Stimulated activated CD8-positive, alpha-beta memory T cell treated with anti-CD3 and anti-CD28 coated beads, Interleukin-7, amount 100 ng/mL, for 1 hour (primary cell): ENCODE measurements around the gene FLT1.

Experiments
- DNase-seq, 2 donors: peaks; one replicate each; pipeline ENCODE4 v3.0.0-alpha.2; 2020; ENCODE audit warnings: low read depth in 2 of 2

The FLT1 gene, protein sequence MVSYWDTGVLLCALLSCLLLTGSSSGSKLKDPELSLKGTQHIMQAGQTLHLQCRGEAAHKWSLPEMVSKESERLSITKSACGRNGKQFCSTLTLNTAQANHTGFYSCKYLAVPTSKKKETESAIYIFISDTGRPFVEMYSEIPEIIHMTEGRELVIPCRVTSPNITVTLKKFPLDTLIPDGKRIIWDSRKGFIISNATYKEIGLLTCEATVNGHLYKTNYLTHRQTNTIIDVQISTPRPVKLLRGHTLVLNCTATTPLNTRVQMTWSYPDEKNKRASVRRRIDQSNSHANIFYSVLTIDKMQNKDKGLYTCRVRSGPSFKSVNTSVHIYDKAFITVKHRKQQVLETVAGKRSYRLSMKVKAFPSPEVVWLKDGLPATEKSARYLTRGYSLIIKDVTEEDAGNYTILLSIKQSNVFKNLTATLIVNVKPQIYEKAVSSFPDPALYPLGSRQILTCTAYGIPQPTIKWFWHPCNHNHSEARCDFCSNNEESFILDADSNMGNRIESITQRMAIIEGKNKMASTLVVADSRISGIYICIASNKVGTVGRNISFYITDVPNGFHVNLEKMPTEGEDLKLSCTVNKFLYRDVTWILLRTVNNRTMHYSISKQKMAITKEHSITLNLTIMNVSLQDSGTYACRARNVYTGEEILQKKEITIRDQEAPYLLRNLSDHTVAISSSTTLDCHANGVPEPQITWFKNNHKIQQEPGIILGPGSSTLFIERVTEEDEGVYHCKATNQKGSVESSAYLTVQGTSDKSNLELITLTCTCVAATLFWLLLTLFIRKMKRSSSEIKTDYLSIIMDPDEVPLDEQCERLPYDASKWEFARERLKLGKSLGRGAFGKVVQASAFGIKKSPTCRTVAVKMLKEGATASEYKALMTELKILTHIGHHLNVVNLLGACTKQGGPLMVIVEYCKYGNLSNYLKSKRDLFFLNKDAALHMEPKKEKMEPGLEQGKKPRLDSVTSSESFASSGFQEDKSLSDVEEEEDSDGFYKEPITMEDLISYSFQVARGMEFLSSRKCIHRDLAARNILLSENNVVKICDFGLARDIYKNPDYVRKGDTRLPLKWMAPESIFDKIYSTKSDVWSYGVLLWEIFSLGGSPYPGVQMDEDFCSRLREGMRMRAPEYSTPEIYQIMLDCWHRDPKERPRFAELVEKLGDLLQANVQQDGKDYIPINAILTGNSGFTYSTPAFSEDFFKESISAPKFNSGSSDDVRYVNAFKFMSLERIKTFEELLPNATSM (N-terminal part only)

DNA sequence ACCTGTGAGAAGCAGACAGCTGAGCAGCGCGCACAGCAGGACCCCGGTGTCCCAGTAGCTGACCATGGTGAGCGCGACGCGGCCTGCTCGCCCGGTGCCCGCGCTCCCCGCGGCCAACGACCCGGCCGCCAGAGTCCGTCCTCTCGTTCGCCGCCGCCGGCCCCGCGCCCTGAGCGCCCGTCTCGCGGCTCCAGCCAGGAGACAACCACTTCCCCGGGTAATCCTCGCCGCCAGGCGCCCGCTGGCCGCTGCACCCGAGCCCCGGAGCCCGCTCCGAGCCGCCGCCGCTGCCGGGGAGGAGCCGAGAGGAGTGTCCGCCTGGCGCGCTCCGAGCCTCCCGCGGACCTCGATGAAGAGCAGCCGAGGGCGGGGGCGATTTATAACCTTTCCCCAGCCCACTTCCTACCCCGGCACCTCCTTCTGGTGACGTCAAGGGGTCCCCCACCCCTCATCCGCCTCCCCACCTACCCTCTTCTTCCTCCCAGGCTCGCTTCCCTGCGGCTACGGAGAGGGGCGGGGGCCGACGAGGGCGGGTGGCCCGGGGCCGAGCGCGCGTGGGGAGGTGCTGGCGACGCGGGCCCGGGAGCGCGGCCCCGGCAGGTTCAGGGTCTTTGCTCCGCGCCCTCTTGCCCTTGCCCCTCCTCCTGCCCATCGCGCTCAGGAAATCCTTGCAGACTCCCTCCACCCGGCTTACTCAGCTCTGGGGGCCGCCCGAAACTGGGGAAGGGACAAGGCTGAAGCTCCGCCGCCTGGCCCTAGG is at the start of gene FLT1:
Gene FLT1, minus strand, starts transcription at position 351 of the 760 bp plus-strand sequence. Its CDS starts 285 bp downstream, at position 66.
- DNase-seq = no peak

DNA sequence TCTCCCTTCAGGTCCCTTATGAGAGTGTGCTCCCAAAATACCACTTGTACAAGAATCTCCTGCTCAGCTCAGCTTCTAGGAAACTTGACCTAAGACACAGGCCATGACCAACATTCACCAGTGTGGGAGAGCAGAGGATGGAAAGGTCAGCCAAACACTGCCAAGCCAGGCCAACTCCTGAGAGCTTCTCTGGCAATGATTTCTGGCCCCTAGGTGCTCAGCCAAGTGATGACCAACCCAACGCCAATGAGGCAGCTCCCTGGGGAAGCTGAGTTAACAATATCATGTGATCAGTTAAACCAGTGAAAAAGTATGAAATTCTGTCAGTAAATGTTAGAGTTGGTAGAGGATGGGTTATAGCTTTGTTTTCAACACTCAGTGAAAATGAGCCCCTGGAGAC is 49.1 kb upstream of the FLT1 start:
- DNase-seq = no peak

DNA sequence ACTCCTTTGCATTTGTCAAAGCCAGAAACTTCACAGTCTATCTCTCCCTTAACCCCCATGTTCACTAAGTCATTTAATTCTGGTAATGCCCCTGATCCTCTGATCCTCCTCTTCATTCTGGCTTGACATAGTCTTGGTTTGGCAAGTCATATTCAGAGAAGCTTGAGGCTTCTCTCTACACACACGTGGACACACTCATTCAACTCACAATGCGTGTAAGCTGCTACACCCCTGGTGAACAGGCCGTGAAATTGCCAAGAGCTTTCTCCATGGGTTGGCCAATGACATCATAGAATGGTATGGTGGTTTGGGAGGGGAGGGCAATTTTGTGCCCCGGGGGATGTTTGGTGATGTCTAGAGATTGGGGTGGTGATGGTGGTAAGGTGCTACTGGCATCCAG is 47.9 kb upstream of the FLT1 start:
- DNase-seq = no peak

DNA sequence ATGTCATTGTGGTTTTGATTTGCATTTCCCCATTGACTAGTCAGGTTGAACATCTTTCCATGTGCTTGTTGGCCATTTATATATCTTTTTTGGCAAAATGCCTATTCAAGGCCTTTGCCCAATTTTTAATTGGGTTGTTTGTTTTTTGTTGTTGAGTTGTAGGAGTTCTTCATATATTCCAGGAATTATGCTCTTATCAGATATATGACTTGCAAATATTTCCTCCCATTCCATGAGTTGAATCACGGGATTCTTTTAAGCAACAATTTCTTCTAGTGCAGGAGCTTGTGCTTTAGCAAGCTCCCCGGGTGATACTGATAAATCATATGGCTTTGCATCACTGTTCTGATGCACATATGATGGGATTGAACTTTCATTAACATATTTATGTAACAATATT is 47.0 kb upstream of the FLT1 start:
- DNase-seq = no peak

DNA sequence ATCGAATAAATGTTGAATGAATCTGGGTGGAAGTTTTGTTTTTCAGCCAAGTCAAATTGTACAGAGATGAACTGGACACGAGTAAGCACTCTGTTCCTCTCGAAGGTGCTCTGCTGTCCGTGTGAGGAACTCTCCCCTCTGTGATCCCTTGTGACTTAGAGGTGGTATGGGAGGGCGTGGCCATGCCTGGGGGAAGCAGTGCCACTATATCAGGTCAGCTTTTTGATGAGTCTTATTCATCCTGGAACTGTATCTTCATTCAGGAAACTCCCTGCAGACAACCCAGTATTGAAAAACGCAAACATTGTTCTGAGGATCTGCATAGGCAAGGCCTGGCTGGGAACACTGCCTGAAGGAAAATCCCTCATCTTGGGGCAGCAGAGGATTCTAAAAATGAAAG is 45.7 kb upstream of the FLT1 start:
- DNase-seq = no peak

DNA sequence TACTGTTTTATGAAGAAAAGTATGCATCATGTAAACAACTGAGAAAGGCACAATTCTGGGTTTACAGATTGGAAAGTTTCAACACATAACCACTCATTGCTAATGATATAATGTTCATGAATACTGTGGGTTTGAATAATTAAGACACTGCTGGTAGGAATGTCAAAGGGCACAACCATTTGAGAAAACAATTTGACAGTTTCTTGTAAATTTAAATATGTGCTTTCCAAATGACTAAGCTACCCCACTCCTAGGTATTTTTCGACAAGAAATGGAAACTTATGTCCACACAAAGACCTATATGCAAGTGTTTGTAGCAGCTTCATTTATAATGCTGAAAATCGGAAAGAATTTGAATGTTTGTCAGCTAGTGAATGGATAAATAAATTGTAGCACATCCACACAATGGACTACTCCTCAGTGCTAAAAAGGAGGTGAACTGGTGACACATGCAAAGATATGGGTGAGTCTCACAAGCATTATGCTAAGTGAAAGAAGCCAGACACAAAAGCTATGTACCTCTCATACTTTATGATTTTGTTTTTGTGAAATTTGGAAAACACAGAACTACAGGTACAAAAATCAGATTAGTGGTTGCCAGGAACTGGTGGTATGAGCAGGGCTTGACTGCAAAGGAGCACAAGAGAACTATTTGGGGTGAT is 44.8 kb upstream of the FLT1 start:
- no peak for DNase-seq

DNA sequence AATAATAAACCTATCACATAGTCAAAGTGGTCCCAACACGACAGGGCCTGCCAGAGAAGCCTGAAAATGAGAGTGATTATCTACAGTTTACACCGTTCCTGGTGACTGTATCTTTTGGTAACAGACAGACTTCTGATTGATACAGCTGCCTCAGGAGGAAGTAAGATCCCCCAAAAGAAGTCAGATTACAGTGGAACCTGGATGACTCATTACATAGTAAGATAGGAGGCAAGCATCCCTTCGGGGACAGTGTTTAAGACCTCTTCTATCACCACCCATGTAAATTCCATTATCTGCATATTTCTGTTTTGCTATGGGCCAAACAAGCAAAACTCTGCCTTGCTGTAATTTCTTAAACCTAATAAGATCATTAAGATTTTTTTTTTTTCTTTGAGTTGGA is 44.0 kb upstream of the FLT1 start:
- DNase-seq = no peak

DNA sequence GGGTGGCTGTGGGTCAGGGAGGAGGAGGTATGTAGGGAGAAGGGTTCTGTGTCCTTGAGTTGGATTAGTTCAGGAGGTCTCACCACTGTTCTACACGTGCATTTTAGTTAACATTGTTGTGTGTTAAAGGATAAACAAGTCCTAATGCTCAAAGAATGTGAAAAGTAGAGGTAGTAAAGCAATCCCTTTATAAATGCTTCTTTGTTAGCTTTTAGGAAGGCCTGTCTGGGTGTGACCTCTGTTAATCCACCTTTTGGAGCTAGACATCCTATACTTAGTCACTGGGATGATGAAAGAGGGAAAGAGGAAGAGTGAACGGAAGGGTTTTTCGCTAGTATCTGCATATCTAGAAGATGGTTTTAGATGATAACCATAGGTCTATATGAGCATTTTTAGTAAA is 42.2 kb upstream of the FLT1 start:
- no peak for DNase-seq

DNA sequence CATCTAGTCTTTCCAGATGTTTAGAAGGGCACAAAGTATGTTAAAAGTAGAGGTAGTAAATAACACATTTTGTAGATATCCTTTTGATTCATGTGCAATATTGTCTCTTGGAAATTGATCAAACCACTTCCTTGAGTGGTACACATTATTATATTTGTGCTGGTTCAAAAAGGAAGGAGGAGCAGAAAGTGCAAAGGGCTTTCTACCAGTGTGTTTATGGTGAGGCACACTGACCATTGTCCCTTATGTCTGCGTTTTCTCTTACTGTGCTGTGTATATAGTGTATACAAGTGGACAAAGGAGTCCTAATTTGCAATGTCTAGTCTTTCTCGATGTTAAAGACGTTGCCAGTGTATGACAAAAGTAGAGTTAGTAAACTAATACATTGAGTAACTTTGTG is 41.4 kb upstream of the FLT1 start:
- no peak for DNase-seq

DNA sequence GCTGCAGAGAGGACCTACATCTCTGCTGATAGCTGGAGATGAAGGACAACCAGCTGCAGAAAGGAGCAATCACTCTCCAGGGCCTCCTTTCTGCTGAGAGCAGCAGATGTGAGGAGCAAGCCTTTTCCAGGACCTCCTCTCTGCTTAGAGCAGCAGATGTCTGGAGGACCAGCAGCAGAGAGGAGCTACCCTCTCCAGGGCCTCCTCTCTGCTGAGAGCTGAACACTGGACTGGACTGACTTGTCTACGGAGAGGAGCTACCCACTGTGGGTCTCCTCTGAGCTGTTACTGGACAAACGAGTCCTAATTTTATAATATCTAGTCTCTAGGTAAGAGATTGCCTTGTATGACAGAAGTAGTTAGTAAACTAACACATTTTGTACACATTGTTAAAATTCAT is 40.8 kb upstream of the FLT1 start:
- no peak for DNase-seq

DNA sequence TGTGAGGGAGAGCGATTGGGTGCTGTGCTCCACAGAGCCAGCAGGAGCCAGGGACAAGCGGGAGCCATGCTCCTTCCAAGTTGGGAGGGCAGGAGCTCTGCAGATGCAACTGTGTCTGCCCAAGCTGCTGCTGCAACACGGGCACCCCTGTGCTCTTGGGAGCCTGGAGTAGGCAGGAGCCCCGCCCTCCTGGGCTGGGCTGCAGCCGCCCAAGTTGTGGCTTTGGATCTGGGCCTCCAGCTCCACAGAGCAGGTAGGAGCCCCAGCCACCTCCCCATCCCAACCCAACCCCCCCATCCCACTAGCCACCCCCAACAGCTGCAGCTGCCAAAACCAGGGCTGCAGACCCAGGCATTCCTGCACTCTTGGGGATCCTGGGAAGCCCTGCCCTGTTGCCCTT is 39.9 kb upstream of the FLT1 start:
- no peak for DNase-seq

DNA sequence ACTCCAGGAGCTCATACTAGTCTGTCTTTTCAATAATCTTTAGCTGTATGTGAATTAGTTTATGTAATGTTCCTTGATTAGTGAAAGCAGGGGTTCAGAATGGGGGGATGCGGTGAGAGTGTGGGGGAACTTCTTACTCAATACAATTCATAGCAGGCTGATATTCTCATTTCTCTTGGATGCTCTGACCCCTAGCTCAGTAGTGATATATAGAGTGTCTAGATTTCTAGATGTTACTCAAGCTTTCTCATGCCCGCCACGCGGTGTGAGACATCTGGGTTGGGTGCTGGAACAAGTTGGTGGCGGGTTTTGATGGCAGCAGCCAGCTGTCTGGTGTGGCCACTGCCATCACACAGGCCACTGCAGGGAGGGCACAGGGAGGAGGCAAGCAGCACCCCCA is 39.3 kb upstream of the FLT1 start:
- DNase-seq = no peak

DNA sequence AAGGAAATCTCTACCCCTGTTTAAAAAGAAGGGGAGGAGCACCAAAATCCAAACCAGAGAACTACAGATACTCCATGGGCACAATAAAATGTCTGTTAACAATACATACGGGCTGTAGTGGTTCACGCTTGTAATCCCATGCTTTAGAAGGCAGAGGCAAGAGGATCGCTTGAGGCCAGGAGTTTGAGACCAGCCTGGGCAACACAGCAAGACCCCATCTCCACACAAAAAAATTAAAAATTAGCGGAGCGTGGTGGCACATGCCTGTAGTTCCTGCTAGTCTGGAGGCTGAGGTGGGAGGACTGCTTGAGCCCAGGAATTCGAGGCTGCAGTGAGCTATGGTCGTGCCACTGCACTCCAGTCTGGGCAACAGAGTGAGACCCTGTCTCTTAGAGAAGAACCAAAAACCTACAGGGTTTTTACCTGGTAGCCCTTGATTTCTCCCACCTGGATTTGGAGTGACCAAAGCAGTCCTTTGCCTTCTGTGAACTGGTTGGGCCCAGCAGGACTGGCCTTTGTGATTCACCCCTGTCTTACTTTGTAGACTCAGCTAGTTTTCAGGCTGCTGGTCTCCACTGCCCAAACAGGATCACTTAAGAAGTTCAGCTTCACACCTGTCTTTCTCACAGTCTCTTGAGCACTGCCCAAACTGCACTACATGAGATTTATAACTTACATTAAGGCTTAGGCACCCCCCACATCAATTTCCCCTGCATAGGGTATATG is 38.7 kb upstream of the FLT1 start:
- no peak for DNase-seq

DNA sequence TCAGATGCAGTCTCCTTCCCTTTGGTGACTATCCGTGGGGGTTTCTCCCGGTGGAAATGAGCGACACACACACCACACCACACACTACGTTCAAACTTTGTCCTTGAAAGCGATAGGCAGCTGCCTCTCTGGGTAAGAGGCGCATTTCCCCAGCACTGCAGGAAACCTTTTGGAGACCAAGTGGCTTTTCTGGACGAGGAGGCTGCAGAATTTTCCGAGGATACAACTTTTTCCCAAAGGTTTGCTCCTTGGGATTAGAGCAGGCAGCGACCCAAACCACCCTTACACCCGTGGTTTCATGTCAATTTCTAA is 38.2 kb upstream of the FLT1 start:
- DNase-seq = no peak

DNA sequence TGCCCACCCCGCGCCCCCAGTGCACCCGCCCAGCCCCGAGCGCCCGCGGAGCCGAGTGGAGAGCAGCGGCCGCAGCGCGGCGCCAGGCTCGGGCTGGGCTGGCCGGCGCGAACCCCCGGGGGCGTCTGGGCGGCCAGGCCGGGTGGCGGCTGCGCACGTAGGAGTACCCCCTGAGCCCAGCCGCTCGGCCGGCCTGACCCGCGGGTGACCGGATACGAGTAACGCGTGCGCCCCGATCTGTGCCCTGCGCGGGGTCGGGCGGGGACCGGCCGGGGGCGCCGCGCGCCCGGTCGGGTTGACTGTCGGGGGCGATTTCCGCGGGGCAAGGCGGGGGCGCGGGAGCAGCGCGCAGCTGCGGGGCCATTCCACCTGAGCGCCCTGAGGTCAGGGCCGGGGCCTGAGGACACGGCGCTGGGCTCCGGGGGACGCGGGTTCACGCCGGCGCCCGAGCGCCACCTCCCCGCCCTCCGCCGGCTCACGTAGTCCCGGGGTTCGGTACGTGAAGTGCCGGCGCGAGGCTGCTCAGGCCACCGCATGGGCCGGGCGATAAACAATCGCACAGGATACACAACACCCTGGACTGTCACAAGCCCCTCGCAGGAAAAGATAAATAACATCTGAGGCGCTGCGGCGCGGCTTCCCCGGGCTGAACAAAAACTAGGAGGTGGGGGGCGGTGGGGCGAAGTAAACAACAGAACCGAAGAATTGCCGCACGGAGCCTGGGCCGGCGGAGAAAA is 37.6 kb upstream of the FLT1 start:
- no peak for DNase-seq

DNA sequence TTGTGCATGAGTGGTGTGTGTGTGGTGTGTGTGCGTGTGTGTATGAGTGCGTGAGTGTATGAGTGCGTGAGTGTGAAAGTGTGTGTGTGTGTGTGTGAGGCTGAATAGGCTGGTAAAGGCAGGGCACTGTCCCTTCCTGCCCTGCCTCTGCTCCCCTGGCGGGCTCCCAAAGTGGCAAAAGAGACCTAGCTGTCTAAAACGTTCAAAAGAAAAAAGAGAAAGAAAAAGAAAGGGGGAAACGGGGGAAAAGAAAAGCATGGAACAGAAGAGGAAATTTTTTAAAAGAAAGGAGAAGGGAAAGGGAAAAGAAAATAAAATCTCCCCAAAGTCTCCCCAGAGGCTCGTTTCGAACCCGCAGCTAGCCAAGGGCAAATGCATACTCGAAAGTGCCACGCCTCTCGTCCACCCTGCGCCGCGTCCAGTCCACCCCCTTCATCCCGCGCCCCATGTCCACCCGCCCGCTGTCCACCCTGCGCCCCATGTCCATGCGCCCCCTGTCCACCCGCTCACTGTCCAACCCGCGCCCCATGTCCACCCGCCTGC is 37.0 kb upstream of the FLT1 start:
- no peak for DNase-seq

DNA sequence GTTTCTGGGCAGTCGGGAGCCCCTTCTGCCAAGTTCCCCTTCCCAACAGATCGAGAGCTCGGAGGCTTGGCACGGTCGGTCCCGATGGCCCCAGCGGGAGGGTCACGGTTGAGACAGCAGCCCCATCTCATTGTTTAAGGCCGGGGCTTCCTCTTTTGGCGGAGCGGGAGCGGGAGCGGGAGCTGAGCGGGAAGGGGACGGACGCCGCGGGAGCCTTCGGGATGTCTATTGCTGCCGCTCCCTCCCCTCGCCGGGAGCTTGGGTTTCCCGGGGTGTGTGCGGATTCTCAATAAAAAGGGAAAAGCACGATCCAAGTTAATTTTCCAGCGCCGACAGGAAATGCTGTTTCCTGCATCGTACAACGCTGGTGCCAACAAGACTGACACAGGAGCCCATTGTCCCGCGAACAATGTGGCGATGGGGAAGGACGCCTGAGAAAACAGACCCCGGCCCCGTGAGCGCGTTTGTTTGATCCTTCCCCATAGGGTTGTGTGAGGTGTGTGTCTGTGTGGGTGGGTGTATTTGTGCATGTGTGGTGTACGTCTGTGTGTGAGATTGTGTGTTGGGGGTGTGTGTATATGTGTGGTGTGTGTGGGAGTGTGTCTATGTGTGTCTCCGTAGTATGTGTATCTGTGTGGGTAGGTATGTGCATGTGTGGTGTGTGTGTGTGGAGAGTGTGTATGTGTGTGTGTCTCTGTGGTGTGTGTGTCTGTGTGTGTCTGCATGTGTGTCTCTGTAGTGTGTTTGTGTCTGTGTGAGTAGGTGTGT is 36.3 kb upstream of the FLT1 start:
- no peak for DNase-seq

DNA sequence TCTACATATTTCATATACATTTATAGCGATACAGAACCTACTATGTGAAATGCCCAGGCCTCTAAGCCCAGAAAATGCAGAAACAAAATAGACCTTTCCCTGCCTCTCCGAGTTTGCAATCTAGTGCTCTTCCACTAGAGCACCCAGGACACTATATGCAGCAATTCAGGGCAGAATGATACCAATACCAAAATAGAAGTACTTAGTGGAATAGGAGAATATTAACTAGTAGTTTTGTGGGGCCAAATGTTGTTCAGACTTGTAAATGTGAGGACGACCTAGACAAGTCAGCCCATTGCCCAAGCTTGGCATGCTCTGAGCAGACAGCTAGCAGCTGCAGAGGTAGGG is 35.8 kb upstream of the FLT1 start:
- no peak for DNase-seq

DNA sequence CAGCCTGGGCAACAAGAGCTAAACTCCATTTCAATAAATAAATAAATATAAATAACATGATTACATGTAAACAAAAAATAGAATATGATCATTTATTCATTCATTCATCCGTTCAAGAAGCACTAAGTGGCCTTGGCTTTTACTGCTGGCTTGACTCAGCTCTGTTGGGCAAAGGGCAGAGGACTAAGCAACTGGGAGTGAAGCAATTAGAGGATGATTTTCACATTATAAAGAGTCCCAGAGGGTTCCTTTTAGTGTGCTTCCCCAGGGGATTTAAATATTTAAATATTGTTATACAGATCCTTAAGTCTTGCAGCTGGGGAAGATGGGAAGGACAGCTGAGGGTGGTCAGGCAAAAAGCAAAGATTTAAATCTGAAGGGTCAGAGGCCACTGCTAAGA is 34.9 kb upstream of the FLT1 start:
- no peak for DNase-seq
